HG02759 (cell line): ENCODE results near the gene FANCD2.
A peak's percentile ranks its signal among the peaks of the same experiment; 100 is the strongest.
"Not testable (repeated sequence)": the region's sequence is repeated elsewhere in the genome, so short reads cannot be mapped to it uniquely, and the experiment has no call there.

ENCODE experiments used
- ATAC-seq: cut with Tn5 transposase; IDR thresholded peaks from one replicate; pipeline ENCODE4 v1.9.1; 2021; ENCODE audit warnings: mild to moderate bottlenecking, moderate library complexity; ENCODE audit not compliant: unreplicated experiment

Gene FANCD2

GRCh38 chr3:10093678-10094077, 67.4 kb downstream of the FANCD2 start:
- ATAC-seq = no peak

GRCh38 chr3:10099041-10099440, 72.8 kb downstream of the FANCD2 start:
- ATAC-seq = no peak

GRCh38 chr3:10106919-10107318, 80.7 kb downstream of the FANCD2 start:
- ATAC-seq = no peak

GRCh38 chr3:10108091-10108490, 81.9 kb downstream of the FANCD2 start, which contains the start of gene FANCD2OS:
TSS of gene FANCD2OS (minus strand) at chr3:10108255. CDS start at chr3:10104774, 3,481 bp downstream.
- no peak for ATAC-seq

- peak; percentile 96 for ATAC-seq
These were observed 89.3 kb downstream of the FANCD2 start, which contains the start of gene BRK1 for GRCh38 chr3:10115326-10116137. TSS of gene BRK1 (plus strand) at chr3:10115675. CDS start at chr3:10115702, 27 bp downstream.

- peak; percentile 10 for ATAC-seq
These were observed 89.9 kb downstream of the FANCD2 start for GRCh38 chr3:10116138-10116460.

- no peak for ATAC-seq
These were observed 90.7 kb downstream of the FANCD2 start for GRCh38 chr3:10116928-10117327.

- no peak for ATAC-seq
These were observed 93.1 kb downstream of the FANCD2 start for GRCh38 chr3:10119376-10119775.

- no peak for ATAC-seq
These were observed 94.8 kb downstream of the FANCD2 start for GRCh38 chr3:10121064-10121463.

GRCh38 chr3:10122724-10123123, 96.5 kb downstream of the FANCD2 start:
- ATAC-seq = no peak

- ATAC-seq = not testable (repeated sequence)
These were observed 109.6 kb downstream of the FANCD2 start for GRCh38 chr3:10135872-10136271.

- ATAC-seq = no peak
These were observed 110.3 kb downstream of the FANCD2 start for GRCh38 chr3:10136426-10137005.

GRCh38 chr3:10137178-10137577, 110.9 kb downstream of the FANCD2 start:
- ATAC-seq = no peak

GRCh38 chr3:10140996-10141546, 114.8 kb downstream of the FANCD2 start:
- no peak for ATAC-seq

GRCh38 chr3:10142707-10143560, 116.7 kb downstream of the FANCD2 start:
- ATAC-seq = no peak

GRCh38 chr3:10145685-10146084, 119.4 kb downstream of the FANCD2 start:
- no peak for ATAC-seq

- ATAC-seq = no peak
These were observed 123.0 kb downstream of the FANCD2 start for GRCh38 chr3:10149226-10149625.

- no peak for ATAC-seq
These were observed 124.8 kb downstream of the FANCD2 start for GRCh38 chr3:10150987-10151386.
